GM12892 (cell line): ENCODE data around the gene PRSS27.

Experiments
- POLR2A ChIP-seq: IDR thresholded peaks from 2 replicates; pipeline ENCODE4 v1.6.1; 2011; ENCODE audit warnings: low read depth, low read length, control low read depth
- TAF1 ChIP-seq: IDR thresholded peaks from 2 replicates; pipeline ENCODE4 v1.6.1; 2011; ENCODE audit warnings: low read depth, mild to moderate bottlenecking, control low read depth, low read length, borderline replicate concordance

- TF ChIP-seq POLR2A (no peak), TAF1 (no peak)
Measured at GRCh38 chr16:2708290-2708639, 11.8 kb downstream of the PRSS27 start.
